HepG2 (cell line): ENCODE results near the gene RREB1. TPM values are rescaled to one million over a fixed set of nuclear protein-coding genes. Genes with fewer than 3 reads are reported as not detected.

Source experiments
- AHDC1 ChIP-seq: sonication (generic); formaldehyde crosslinking; IDR thresholded peaks from 2 replicates; pipeline ENCODE4 v1.5.1; 2020; ENCODE audit warnings: mild to moderate bottlenecking, missing genetic modification reagents, borderline replicate concordance
- ARID5B ChIP-seq: IDR thresholded peaks from 2 replicates; pipeline ENCODE4 v1.4.0; 2020; ENCODE audit warnings: mild to moderate bottlenecking, missing genetic modification reagents
- DMAP1 ChIP-seq: IDR thresholded peaks from 2 replicates; pipeline ENCODE4 v1.6.1; 2016
- GATAD1 ChIP-seq: IDR thresholded peaks from 2 replicates; pipeline ENCODE4 v1.6.1; 2016; ENCODE audit warnings: missing genetic modification reagents, missing compliant biosample characterization
- GATAD2A ChIP-seq: IDR thresholded peaks from 2 replicates; pipeline ENCODE4 v1.6.1; 2016
- GFI1 ChIP-seq: sonication (generic); formaldehyde crosslinking; IDR thresholded peaks from 2 replicates; pipeline ENCODE4 v1.5.0; 2020; ENCODE audit warnings: missing genetic modification reagents, mild to moderate bottlenecking, borderline replicate concordance
- HOXA5 ChIP-seq: sonication (generic); formaldehyde crosslinking; IDR thresholded peaks from 2 replicates; pipeline ENCODE4 v1.4.0; 2020; ENCODE audit warnings: missing genetic modification reagents
- HOXA7 ChIP-seq: sonication (generic); formaldehyde crosslinking; IDR thresholded peaks from 2 replicates; pipeline ENCODE4 v1.8.1; 2022; ENCODE audit warnings: mild to moderate bottlenecking, missing genetic modification reagents, moderate library complexity
- KLF16 ChIP-seq, 2 experiments: sonication (generic) in 1 of 2; formaldehyde crosslinking in 1 of 2; IDR thresholded peaks; 2 replicates each; pipeline versions ENCODE4 v1.6.1 to v1.8.0; 2016 to 2023; ENCODE audit warnings: missing genetic modification reagents in 2 of 2, missing compliant biosample characterization in 1 of 2
- PTBP1 ChIP-seq: fragments of 200-400 bp; formaldehyde crosslinking; IDR thresholded peaks from 2 replicates; pipeline ENCODE4 v1.6.1; 2018; ENCODE audit warnings: low read length, low read depth; ENCODE audit not compliant: poor library complexity, severe bottlenecking
- SATB2 ChIP-seq: sonication (generic); formaldehyde crosslinking; IDR thresholded peaks from 2 replicates; pipeline ENCODE4 v1.5.0; 2020; ENCODE audit warnings: missing genetic modification reagents
- SCMH1 ChIP-seq: sonication (generic); formaldehyde crosslinking; IDR thresholded peaks from 2 replicates; pipeline ENCODE4 v1.9.0; 2021; ENCODE audit warnings: missing genetic modification reagents, mild to moderate bottlenecking, borderline replicate concordance
- SOX5 ChIP-seq: IDR thresholded peaks from 2 replicates; pipeline ENCODE4 v1.6.1; 2016; ENCODE audit warnings: borderline replicate concordance
- TEAD3 ChIP-seq: optimal IDR thresholded peaks from 2 replicates; pipeline ENCODE3; 2016; ENCODE audit warnings: borderline replicate concordance
- THAP11 ChIP-seq: IDR thresholded peaks from 2 replicates; pipeline ENCODE4 v1.6.1; 2016; ENCODE audit warnings: missing biosample characterization, missing genetic modification reagents
- TMF1 ChIP-seq: sonication (generic); formaldehyde crosslinking; IDR thresholded peaks from 2 replicates; pipeline ENCODE4 v1.8.1; 2022; ENCODE audit warnings: low read depth, missing genetic modification reagents
- U2AF1 ChIP-seq: fragments of 200-400 bp; formaldehyde crosslinking; optimal IDR thresholded peaks from 2 replicates; pipeline ENCODE3; 2017; ENCODE audit warnings: mild to moderate bottlenecking, low read depth, low read length
- ZEB1 ChIP-seq: IDR thresholded peaks from 2 replicates; pipeline ENCODE4 v1.6.1; 2012; ENCODE audit warnings: mild to moderate bottlenecking, low read depth, inconsistent platforms; ENCODE audit not compliant: insufficient replicate concordance
- ZNF430 ChIP-seq: sonication (generic); formaldehyde crosslinking; IDR thresholded peaks from 2 replicates; pipeline ENCODE4 v1.9.0; 2021; ENCODE audit warnings: mild to moderate bottlenecking, missing genetic modification reagents
- ZNF563 ChIP-seq: sonication (generic); formaldehyde crosslinking; IDR thresholded peaks from 2 replicates; pipeline ENCODE4 v1.8.0; 2022; ENCODE audit warnings: mild to moderate bottlenecking, moderate library complexity, missing genetic modification reagents
- ZNF792 ChIP-seq: IDR thresholded peaks from 2 replicates; pipeline ENCODE4 v1.6.1; 2016
- ZSCAN31 ChIP-seq: sonication (generic); formaldehyde crosslinking; IDR thresholded peaks from 2 replicates; pipeline ENCODE4 v1.5.0; 2020; ENCODE audit warnings: low read depth, mild to moderate bottlenecking, missing genetic modification reagents
- polyA plus RNA-seq, 8 experiments: library from polyadenylated mRNA; depleted of rRNA in 3 of 8; stranded (reverse) in 7 of 8; unstranded in 1 of 8; fragments of >200 nt; fragmentation: Illumina TruSeq in 4 of 8; extraction: Trizol in 4 of 8; gene quantifications; 2 replicates each; pipeline versions ENCODE4 v1.2.1 to v1.2.3, GENCODE V29; 2011 to 2016; ENCODE audit warnings: low read depth in 4 of 8, missing spikeins in 1 of 8, mixed read lengths in 1 of 8; ENCODE audit not compliant: insufficient read depth in 1 of 8
- total RNA-seq, 5 experiments: library from RNA; depleted of rRNA; stranded (reverse); fragments of >200 nt; fragmentation: Illumina TruSeq; extraction: Trizol; gene quantifications; 2 replicates each; pipeline ENCODE4 v1.2.3, GENCODE V29; 2016; ENCODE audit warnings: low read depth in 1 of 5

Gene RREB1
- total and polyA plus RNA-seq, 2 of the 13 experiments (the other 11 are each of a cell fraction or from before 2014, with no cell fraction given), result 6.1 to 23.2 TPM

- TF ChIP-seq ZNF563 (peak; percentile 76; the same call in 1 of the 2 replicates), ZNF792 (CRISPR knock-in tag) (no peak), ARID5B (CRISPR knock-in tag) (peak; percentile 2; the same call in 1 of the 2 replicates), TMF1 (no peak), U2AF1 (peak; percentile 47), KLF16 (CRISPR knock-in tag; IDR thresholded peaks at IDR 0.05) (peak in 1 of 2 experiments; percentile 60; a peak in 2 of 4 replicates), SCMH1 (CRISPR knock-in tag) (no peak), PTBP1 (no peak), ZSCAN31 (CRISPR knock-in tag) (peak; percentile 45; the same call in 1 of the 2 replicates), ZEB1 (peak; percentile 15), GATAD1 (CRISPR knock-in tag) (peak; percentile 22; the same call in 1 of the 2 replicates), SOX5 (0 out of 2 replicates have a peak, but pooled peaks have one; percentile 17), AHDC1 (CRISPR knock-in tag) (peak; percentile 62; the same call in 1 of the 2 replicates), GATAD2A (CRISPR knock-in tag) (no peak), HOXA7 (CRISPR knock-in tag) (no peak), HOXA5 (CRISPR knock-in tag) (0 out of 2 replicates have a peak, but pooled peaks have one; percentile 44), GFI1 (peak; percentile 28; the same call in 1 of the 2 replicates), TEAD3 (CRISPR knock-in tag) (peak; percentile 7), ZNF430 (0 out of 2 replicates have a peak, but pooled peaks have one; percentile 9), SATB2 (CRISPR knock-in tag) (peak; percentile 85; the same call in 1 of the 2 replicates), DMAP1 (CRISPR knock-in tag) (no peak; the same call in 1 of the 2 replicates), THAP11 (no peak; the same call in 1 of the 2 replicates)
Observed at GRCh38 chr6:7108196-7108963, 619 bp downstream of the RREB1 start (continued).
